DND-41 (cell line): ENCODE results near the gene IFI44.

Experiments
- ATAC-seq: fragments of 200-7000 bp; cut with Tn5 transposase; 3 replicates; pipeline ENCODE4 v1.9.1; 2021; ENCODE audit warnings: low read depth; ENCODE audit not compliant: insufficient read depth
- DNase-seq: peaks from one replicate; pipeline ENCODE4 v3.0.0-alpha.2; 2020
- H2AFZ ChIP-seq: 2 replicates; pipeline ENCODE4 v1.6.0; 2012; ENCODE audit warnings: low read depth, low read length
- H3K27ac ChIP-seq: 2 replicates; pipeline ENCODE4 v1.5.1; 2012; ENCODE audit warnings: low read length, inconsistent platforms
- H3K27me3 ChIP-seq: fragments of 200-600 bp; sonication (generic); 2 replicates; pipeline ENCODE4 v1.6.0; 2012; ENCODE audit warnings: low read length, mild to moderate bottlenecking, inconsistent platforms; ENCODE audit not compliant: insufficient read depth, poor library complexity
- H3K36me3 ChIP-seq: 2 replicates; pipeline ENCODE4 v1.5.1; 2012; ENCODE audit warnings: low read length, inconsistent platforms; ENCODE audit not compliant: insufficient read depth
- H3K4me1 ChIP-seq: 2 replicates; pipeline ENCODE4 v1.5.1; 2012; ENCODE audit warnings: mild to moderate bottlenecking, low read length; ENCODE audit not compliant: insufficient read depth
- H3K4me2 ChIP-seq: 2 replicates; pipeline ENCODE4 v1.6.0; 2012; ENCODE audit warnings: mild to moderate bottlenecking, moderate library complexity, low read length, inconsistent platforms; ENCODE audit not compliant: insufficient read depth
- H3K4me3 ChIP-seq, 2 experiments: fragments of 200-600 bp in 1 of 2; shearing (Covaris generic) in 1 of 2; 2 replicates each; pipeline ENCODE4 v1.5.1; 2012 to 2016; ENCODE audit warnings: inconsistent platforms in 2 of 2, low read length in 2 of 2, mild to moderate bottlenecking in 2 of 2, low read depth in 1 of 2, moderate library complexity in 1 of 2
- H3K79me2 ChIP-seq: 2 replicates; pipeline ENCODE4 v1.6.0; 2012; ENCODE audit warnings: low read length, inconsistent platforms; ENCODE audit not compliant: insufficient read depth
- H3K9ac ChIP-seq: 2 replicates; pipeline ENCODE4 v1.6.0; 2012; ENCODE audit warnings: low read depth, mild to moderate bottlenecking, inconsistent platforms, low read length, moderate library complexity
- H3K9me3 ChIP-seq: 2 replicates; pipeline ENCODE4 v1.5.1; 2012; ENCODE audit warnings: low read length, moderate library complexity, mild to moderate bottlenecking, inconsistent platforms; ENCODE audit not compliant: insufficient read depth, severe bottlenecking
- H4K20me1 ChIP-seq: 2 replicates; pipeline ENCODE4 v1.6.0; 2012; ENCODE audit warnings: low read length; ENCODE audit not compliant: insufficient read depth
- EZH2 ChIP-seq: IDR thresholded peaks from 3 replicates; pipeline ENCODE4 v1.6.1; 2012; ENCODE audit warnings: borderline replicate concordance, low read depth, mild to moderate bottlenecking, moderate library complexity, low read length, inconsistent platforms; ENCODE audit not compliant: severe bottlenecking
- TF ChIP-seq, protein P1 (sequence below): IDR thresholded peaks from 2 replicates; pipeline ENCODE4 v1.5.1; 2012; ENCODE audit warnings: borderline replicate concordance, low read length, moderate library complexity, mild to moderate bottlenecking; ENCODE audit not compliant: poor library complexity, severe bottlenecking; ENCODE audit errors: extremely low read depth

IFI44 gene

GRCh38 chr1:78649628-78650027, at the start of gene IFI44:
Gene IFI44 (plus strand): TSS chr1:78649831. CDS start chr1:78650196, 365 bp downstream.
- H3K9ac ChIP-seq: peak within 1 kb of the TSS; percentile 51
- H3K36me3 ChIP-seq: peaks cover 4% of the 10 kb centered on the region; the same call in 1 of the 2 replicates
- TF ChIP-seq EZH2: no peak
- no peaks in the 10 kb centered on the region for H3K27me3 ChIP-seq
- H3K27ac ChIP-seq: peak within 1 kb of the TSS; percentile 78
- peak within 1 kb of the TSS; percentile 58 for H2AFZ ChIP-seq
- peak within 1 kb of the TSS; percentile 68 for H3K4me2 ChIP-seq
- peaks cover 4% of the 10 kb centered on the region for H3K9me3 ChIP-seq
- ATAC-seq (peak; percentile 81), DNase-seq (peak; percentile 89)
- no peaks in the 10 kb centered on the region; the same call in 1 of the 2 replicates for H4K20me1 ChIP-seq
- peaks cover 62% of the 10 kb centered on the region for H3K4me1 ChIP-seq
- peaks cover 48% of the 10 kb centered on the region for H3K79me2 ChIP-seq
- H3K4me3 ChIP-seq: peak within 1 kb of the TSS; percentile 42 to 62

GRCh38 chr1:78601068-78601467, 48.6 kb upstream of the IFI44 start:
- H3K36me3 ChIP-seq: no peaks in the 10 kb centered on the region
- H3K4me1 ChIP-seq: no peaks in the 10 kb centered on the region
- no peak overlapping the region for H2AFZ ChIP-seq
- DNase-seq (no peak), ATAC-seq (no peak)
- no peak overlapping the region for H3K27ac ChIP-seq
- no peaks in the 10 kb centered on the region for H4K20me1 ChIP-seq
- no peaks in the 10 kb centered on the region for H3K79me2 ChIP-seq
- no peaks in the 10 kb centered on the region for H3K9me3 ChIP-seq
- peaks cover 8% of the 10 kb centered on the region for H3K27me3 ChIP-seq
- H3K4me2 ChIP-seq: no peak overlapping the region
- H3K4me3 ChIP-seq: no peak overlapping the region
- TF ChIP-seq EZH2: no peak
- TF ChIP-seq, protein P1, sequence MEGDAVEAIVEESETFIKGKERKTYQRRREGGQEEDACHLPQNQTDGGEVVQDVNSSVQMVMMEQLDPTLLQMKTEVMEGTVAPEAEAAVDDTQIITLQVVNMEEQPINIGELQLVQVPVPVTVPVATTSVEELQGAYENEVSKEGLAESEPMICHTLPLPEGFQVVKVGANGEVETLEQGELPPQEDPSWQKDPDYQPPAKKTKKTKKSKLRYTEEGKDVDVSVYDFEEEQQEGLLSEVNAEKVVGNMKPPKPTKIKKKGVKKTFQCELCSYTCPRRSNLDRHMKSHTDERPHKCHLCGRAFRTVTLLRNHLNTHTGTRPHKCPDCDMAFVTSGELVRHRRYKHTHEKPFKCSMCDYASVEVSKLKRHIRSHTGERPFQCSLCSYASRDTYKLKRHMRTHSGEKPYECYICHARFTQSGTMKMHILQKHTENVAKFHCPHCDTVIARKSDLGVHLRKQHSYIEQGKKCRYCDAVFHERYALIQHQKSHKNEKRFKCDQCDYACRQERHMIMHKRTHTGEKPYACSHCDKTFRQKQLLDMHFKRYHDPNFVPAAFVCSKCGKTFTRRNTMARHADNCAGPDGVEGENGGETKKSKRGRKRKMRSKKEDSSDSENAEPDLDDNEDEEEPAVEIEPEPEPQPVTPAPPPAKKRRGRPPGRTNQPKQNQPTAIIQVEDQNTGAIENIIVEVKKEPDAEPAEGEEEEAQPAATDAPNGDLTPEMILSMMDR: no peak
- no peak overlapping the region for H3K9ac ChIP-seq

DNA sequence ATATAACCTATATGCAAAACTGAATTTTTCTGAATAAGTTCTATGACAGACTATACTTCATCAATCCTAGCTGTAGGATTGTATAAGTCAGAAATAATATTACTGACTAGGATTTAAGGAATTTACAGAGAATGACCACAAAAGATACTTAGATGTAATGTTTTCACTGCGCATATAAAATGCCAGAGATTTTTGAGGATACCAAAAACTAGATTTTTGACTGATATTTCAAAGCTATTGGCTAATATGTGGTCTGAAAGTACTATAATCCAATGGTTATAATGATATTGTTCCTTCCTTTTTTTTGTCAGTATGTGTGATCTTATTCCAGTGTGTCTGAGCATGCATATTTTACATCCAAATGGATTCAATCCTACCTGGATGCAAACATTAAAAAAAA, 46.4 kb upstream of the IFI44 start:
- Histone ChIP-seq H2AFZ (no peak overlapping the region), H3K27me3 (peaks cover 8% of the 10 kb centered on the region), H3K27ac (no peak overlapping the region), H3K4me1 (no peaks in the 10 kb centered on the region), H3K4me3 (no peak overlapping the region), H3K4me2 (no peak overlapping the region), H3K9ac (no peak overlapping the region), H3K36me3 (no peaks in the 10 kb centered on the region), H4K20me1 (no peaks in the 10 kb centered on the region), H3K79me2 (no peaks in the 10 kb centered on the region), H3K9me3 (no peaks in the 10 kb centered on the region)
- no peak for ATAC-seq
- no peak for DNase-seq
- TF ChIP-seq EZH2: no peak

DNA sequence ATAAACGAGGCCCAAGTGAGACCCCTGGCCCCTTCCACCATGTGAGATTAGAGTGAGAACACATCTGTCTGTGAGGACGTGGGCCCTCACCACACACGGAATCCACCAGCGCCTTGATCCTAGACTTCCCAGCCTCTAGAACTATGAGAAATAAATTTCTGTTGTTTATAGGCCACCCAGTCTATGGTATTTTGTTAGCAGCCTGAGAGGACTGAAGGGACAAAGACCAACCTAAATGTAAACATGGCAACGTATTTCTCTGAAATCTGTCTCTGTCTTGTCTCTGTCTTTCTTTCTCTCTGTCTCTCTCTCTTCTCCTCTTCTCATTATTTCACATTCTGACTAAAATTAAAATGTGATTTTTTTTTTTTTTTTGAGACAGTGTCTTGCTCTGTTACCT, 45.0 kb upstream of the IFI44 start:
- no peak for DNase-seq
- Histone ChIP-seq H3K4me2 (no peak overlapping the region), H3K9ac (no peak overlapping the region), H3K4me3 (no peak overlapping the region), H3K79me2 (no peaks in the 10 kb centered on the region), H3K36me3 (no peaks in the 10 kb centered on the region), H3K4me1 (no peaks in the 10 kb centered on the region), H3K27ac (no peak overlapping the region), H3K9me3 (no peaks in the 10 kb centered on the region), H2AFZ (no peak overlapping the region), H3K27me3 (peaks cover 8% of the 10 kb centered on the region), H4K20me1 (no peaks in the 10 kb centered on the region)
- TF ChIP-seq, protein P1: no peak
- no peak for TF ChIP-seq EZH2
- ATAC-seq: no peak
